ENCODE results near the gene CTDP1.

Gene CTDP1

GRCh38 chr18:79770826-79771225 is 91.2 kb downstream of the CTDP1 start:
- TF ChIP-seq EZH2 (optimal IDR thresholded peaks at IDR 0.05; ENCODE audit: low read depth, low read length) = no peak
- TF ChIP-seq CTCF (IDR thresholded peaks at IDR 0.05; ENCODE audit: low read length) = no peak
- no peak for TF ChIP-seq EZH2phosphoT487 (IDR thresholded peaks at IDR 0.05; ENCODE audit: low read length)
- Histone ChIP-seq H3K9ac (ENCODE audit: low read length) (no peak overlapping the region), H3F3A (ENCODE audit: insufficient read depth, low read length) (no peaks in the 10 kb centered on the region), H4K20me1 (ENCODE audit: insufficient read depth, low read length) (no peaks in the 10 kb centered on the region), H3K27me3 (replicated peaks; ENCODE audit: insufficient read depth, low read length) (0 out of 2 replicates have a peak, but pooled peaks cover 5% of the 10 kb centered on the region), H3K27ac (ENCODE audit: low read length) (no peak overlapping the region), H3K4me2 (ENCODE audit: low read depth, low read length) (no peak overlapping the region), H3K9me3 (replicated peaks; ENCODE audit: insufficient read depth, low read length) (no peaks in the 10 kb centered on the region), H3K36me3 (replicated peaks; ENCODE audit: insufficient read depth, low read length) (no peaks in the 10 kb centered on the region), H3K9me2 (replicated peaks; ENCODE audit: insufficient read depth, low read length) (no peaks in the 10 kb centered on the region), H3K4me1 (ENCODE audit: low read length) (no peaks in the 10 kb centered on the region), H3K79me2 (ENCODE audit: low read length) (no peaks in the 10 kb centered on the region), H2AFZ (ENCODE audit: low read length) (no peak overlapping the region), H3K4me3 (ENCODE audit: low read length) (no peak overlapping the region)
- no peak for DNase-seq

- Histone ChIP-seq H3K79me2 (ENCODE audit: low read length) (no peaks in the 10 kb centered on the region), H3K9me2 (replicated peaks; ENCODE audit: insufficient read depth, low read length) (no peaks in the 10 kb centered on the region), H4K20me1 (ENCODE audit: insufficient read depth, low read length) (no peaks in the 10 kb centered on the region), H3K4me1 (ENCODE audit: low read length) (no peaks in the 10 kb centered on the region), H3K27me3 (replicated peaks; ENCODE audit: insufficient read depth, low read length) (0 out of 2 replicates have a peak, but pooled peaks cover 5% of the 10 kb centered on the region), H3K4me2 (ENCODE audit: low read depth, low read length) (no peak overlapping the region), H3F3A (ENCODE audit: insufficient read depth, low read length) (no peaks in the 10 kb centered on the region), H3K4me3 (ENCODE audit: low read length) (no peak overlapping the region), H3K36me3 (replicated peaks; ENCODE audit: insufficient read depth, low read length) (no peaks in the 10 kb centered on the region), H2AFZ (ENCODE audit: low read length) (no peak overlapping the region), H3K27ac (ENCODE audit: low read length) (no peak overlapping the region), H3K9ac (ENCODE audit: low read length) (no peak overlapping the region), H3K9me3 (replicated peaks; ENCODE audit: insufficient read depth, low read length) (no peaks in the 10 kb centered on the region)
- TF ChIP-seq EZH2 (optimal IDR thresholded peaks at IDR 0.05; ENCODE audit: low read depth, low read length) = no peak
- DNase-seq = no peak
Observed at GRCh38 chr18:79771446-79772107, 92.0 kb downstream of the CTDP1 start.

- Histone ChIP-seq H3K36me3 (replicated peaks; ENCODE audit: insufficient read depth, low read length) (no peaks in the 10 kb centered on the region), H3K4me3 (ENCODE audit: low read length) (no peak overlapping the region), H2AFZ (ENCODE audit: low read length) (no peak overlapping the region), H3K4me1 (ENCODE audit: low read length) (no peaks in the 10 kb centered on the region), H3K4me2 (ENCODE audit: low read depth, low read length) (no peak overlapping the region), H3K9me2 (replicated peaks; ENCODE audit: insufficient read depth, low read length) (no peaks in the 10 kb centered on the region), H4K20me1 (ENCODE audit: insufficient read depth, low read length) (no peaks in the 10 kb centered on the region), H3F3A (ENCODE audit: insufficient read depth, low read length) (no peaks in the 10 kb centered on the region), H3K9me3 (replicated peaks; ENCODE audit: insufficient read depth, low read length) (no peaks in the 10 kb centered on the region), H3K27ac (ENCODE audit: low read length) (no peak overlapping the region), H3K27me3 (replicated peaks; ENCODE audit: insufficient read depth, low read length) (0 out of 2 replicates have a peak, but pooled peaks cover 5% of the 10 kb centered on the region), H3K79me2 (ENCODE audit: low read length) (no peaks in the 10 kb centered on the region), H3K9ac (ENCODE audit: low read length) (no peak overlapping the region)
- no peak for DNase-seq
- TF ChIP-seq EZH2 (optimal IDR thresholded peaks at IDR 0.05; ENCODE audit: low read depth, low read length) (no peak), EZH2phosphoT487 (IDR thresholded peaks at IDR 0.05; ENCODE audit: low read length) (no peak), CTCF (IDR thresholded peaks at IDR 0.05; ENCODE audit: low read length) (no peak)
Observed at GRCh38 chr18:79772108-79772864, 92.7 kb downstream of the CTDP1 start.

Measured in MM.1S (cell line).